ENCODE results near the gene ERBB4.

The ERBB4 gene

GRCh38 chr2:211942153-211942552 is 596.4 kb downstream of the ERBB4 start:
- Histone ChIP-seq H3K9me3 (ENCODE audit: control insufficient read depth, low read length) (no peaks in the 10 kb centered on the region), H3K27ac (no peak overlapping the region), H2AFZ (no peak overlapping the region), H3K9ac (no peak overlapping the region), H3K4me3 (ENCODE audit: low read depth, low read length) (no peak overlapping the region), H3K4me1 (no peaks in the 10 kb centered on the region), H3K36me3 (ENCODE audit: control insufficient read depth, insufficient read depth, low read length) (no peaks in the 10 kb centered on the region), H3K27me3 (ENCODE audit: control insufficient read depth, insufficient read depth, low read length) (no peaks in the 10 kb centered on the region), H3K79me2 (no peaks in the 10 kb centered on the region), H3K4me2 (ENCODE audit: low read length) (no peak overlapping the region)
- TF ChIP-seq CTCF (IDR thresholded peaks at IDR 0.05): no peak

GRCh38 chr2:211941216-211941747 is 597.3 kb downstream of the ERBB4 start:
- Histone ChIP-seq H3K36me3 (ENCODE audit: control insufficient read depth, insufficient read depth, low read length) (no peaks in the 10 kb centered on the region), H3K4me3 (ENCODE audit: low read depth, low read length) (no peak overlapping the region), H3K79me2 (no peaks in the 10 kb centered on the region), H3K9me3 (ENCODE audit: control insufficient read depth, low read length) (no peaks in the 10 kb centered on the region), H3K27ac (no peak overlapping the region), H3K9ac (no peak overlapping the region), H3K4me1 (no peaks in the 10 kb centered on the region), H3K27me3 (ENCODE audit: control insufficient read depth, insufficient read depth, low read length) (no peaks in the 10 kb centered on the region), H2AFZ (no peak overlapping the region), H3K4me2 (ENCODE audit: low read length) (no peak overlapping the region)
- no peak for TF ChIP-seq CTCF (IDR thresholded peaks at IDR 0.05)

- no peak overlapping the region for H3K4me3 ChIP-seq (ENCODE audit: low read depth, low read length)
- H3K4me2 ChIP-seq (ENCODE audit: low read length): no peak overlapping the region
- H3K79me2 ChIP-seq: no peaks in the 10 kb centered on the region
- H3K9ac ChIP-seq: no peak overlapping the region
- no peak overlapping the region for H3K27ac ChIP-seq
- no peak for TF ChIP-seq CTCF (IDR thresholded peaks at IDR 0.05)
- H3K9me3 ChIP-seq (ENCODE audit: control insufficient read depth, low read length): no peaks in the 10 kb centered on the region
- H3K27me3 ChIP-seq (ENCODE audit: control insufficient read depth, insufficient read depth, low read length): no peaks in the 10 kb centered on the region
- H3K4me1 ChIP-seq: no peaks in the 10 kb centered on the region
- no peaks in the 10 kb centered on the region for H3K36me3 ChIP-seq (ENCODE audit: control insufficient read depth, insufficient read depth, low read length)
- no peak overlapping the region for H2AFZ ChIP-seq
Measured at GRCh38 chr2:211939177-211939576, 599.4 kb downstream of the ERBB4 start.

- no peak for TF ChIP-seq CTCF (IDR thresholded peaks at IDR 0.05)
- no peak overlapping the region for H2AFZ ChIP-seq
- no peak overlapping the region for H3K9ac ChIP-seq
- H3K4me2 ChIP-seq (ENCODE audit: low read length): no peak overlapping the region
- H3K4me3 ChIP-seq (ENCODE audit: low read depth, low read length): no peak overlapping the region
- H3K9me3 ChIP-seq (ENCODE audit: control insufficient read depth, low read length): no peaks in the 10 kb centered on the region
- no peak overlapping the region for H3K27ac ChIP-seq
- H3K4me1 ChIP-seq: no peaks in the 10 kb centered on the region
- H3K79me2 ChIP-seq: no peaks in the 10 kb centered on the region
- H3K36me3 ChIP-seq (ENCODE audit: control insufficient read depth, insufficient read depth, low read length): no peaks in the 10 kb centered on the region
- no peaks in the 10 kb centered on the region for H3K27me3 ChIP-seq (ENCODE audit: control insufficient read depth, insufficient read depth, low read length)
Measured at GRCh38 chr2:211934811-211935210, 603.8 kb downstream of the ERBB4 start.

- Histone ChIP-seq H3K9me3 (ENCODE audit: control insufficient read depth, low read length) (no peaks in the 10 kb centered on the region), H3K4me2 (ENCODE audit: low read length) (no peak overlapping the region), H3K4me3 (ENCODE audit: low read depth, low read length) (no peak overlapping the region), H3K9ac (no peak overlapping the region), H2AFZ (no peak overlapping the region), H3K27me3 (ENCODE audit: control insufficient read depth, insufficient read depth, low read length) (no peaks in the 10 kb centered on the region), H3K27ac (no peak overlapping the region), H3K4me1 (no peaks in the 10 kb centered on the region), H3K36me3 (ENCODE audit: control insufficient read depth, insufficient read depth, low read length) (no peaks in the 10 kb centered on the region), H3K79me2 (no peaks in the 10 kb centered on the region)
- TF ChIP-seq CTCF (IDR thresholded peaks at IDR 0.05): no peak
Measured at GRCh38 chr2:211931314-211931713, 607.3 kb downstream of the ERBB4 start.
